CD14-positive monocyte (primary cell): ENCODE data around the gene RFPL1. TPM values are rescaled to one million over a fixed set of nuclear protein-coding genes. Genes with fewer than 3 reads are reported as not detected.

ENCODE experiments used
- DNase-seq, 3 donors: peaks; one replicate each; pipeline ENCODE4 v3.0.0-alpha.2; 2011 to 2022
- H2AFZ ChIP-seq: 2 replicates; pipeline ENCODE4 v1.6.0; 2012; ENCODE audit warnings: mild to moderate bottlenecking, low read depth, low read length, inconsistent platforms; ENCODE audit not compliant: insufficient read depth, poor library complexity, severe bottlenecking
- H3K27ac ChIP-seq, 2 donors: 1 replicate in 1 of 2; 2 replicates in 1 of 2; pipeline ENCODE4 v1.5.1; 2012 to 2013; ENCODE audit warnings: low read length in 2 of 2, control low read depth in 1 of 2, inconsistent platforms in 1 of 2, low read depth in 1 of 2, mild to moderate bottlenecking in 1 of 2
- H3K27me3 ChIP-seq, 2 donors: one replicate each; pipeline versions ENCODE4 v1.6.0 to v1.6.1; 2011 to 2013; ENCODE audit warnings: low read length in 2 of 2; ENCODE audit not compliant: control insufficient read depth in 2 of 2, insufficient read depth in 2 of 2
- H3K36me3 ChIP-seq, 2 donors: replicated peaks in 1 of 2; 1 replicate in 1 of 2; 2 replicates in 1 of 2; pipeline versions ENCODE4 v1.5.1 to v1.6.1; 2012 to 2013; ENCODE audit warnings: low read length in 2 of 2, control low read depth in 1 of 2, inconsistent platforms in 1 of 2, mild to moderate bottlenecking in 1 of 2; ENCODE audit not compliant: insufficient read depth in 2 of 2, control insufficient read depth in 1 of 2
- H3K4me1 ChIP-seq, 2 donors: 1 replicate in 1 of 2; 2 replicates in 1 of 2; pipeline versions ENCODE4 v1.5.1 to v1.6.1; 2012 to 2013; ENCODE audit warnings: low read length in 2 of 2, control low read depth in 1 of 2, inconsistent platforms in 1 of 2, mild to moderate bottlenecking in 1 of 2, moderate library complexity in 1 of 2; ENCODE audit not compliant: insufficient read depth in 2 of 2, control insufficient read depth in 1 of 2
- H3K4me2 ChIP-seq: replicated peaks from 2 replicates; pipeline ENCODE3; 2012; ENCODE audit warnings: low read length, moderate library complexity, mild to moderate bottlenecking; ENCODE audit not compliant: poor library complexity, severe bottlenecking; ENCODE audit errors: extremely low read depth
- H3K4me3 ChIP-seq, 3 experiments: fragments of 200-600 bp in 1 of 3; sonication (generic) in 1 of 3; replicated peaks in 1 of 3; 1 replicate in 2 of 3; 2 replicates in 1 of 3; pipeline ENCODE4 v1.5.1; 2011 to 2013; ENCODE audit warnings: low read length in 3 of 3, mild to moderate bottlenecking in 3 of 3, control low read depth in 2 of 3, low read depth in 2 of 3, inconsistent platforms in 1 of 3, moderate library complexity in 1 of 3
- H3K79me2 ChIP-seq: 2 replicates; pipeline ENCODE4 v1.6.0; 2012; ENCODE audit warnings: mild to moderate bottlenecking, control low read depth, inconsistent platforms, low read length, moderate library complexity; ENCODE audit not compliant: insufficient read depth
- H3K9ac ChIP-seq: 2 replicates; pipeline ENCODE4 v1.6.0; 2017; ENCODE audit warnings: low read length, mild to moderate bottlenecking; ENCODE audit not compliant: insufficient read depth, poor library complexity, severe bottlenecking
- H3K9me3 ChIP-seq, 2 donors: replicated peaks in 1 of 2; 1 replicate in 1 of 2; 2 replicates in 1 of 2; pipeline versions ENCODE4 v1.5.1 to v1.6.1; 2012 to 2013; ENCODE audit warnings: low read length in 2 of 2, control low read depth in 1 of 2; ENCODE audit not compliant: control insufficient read depth in 1 of 2, insufficient read depth in 1 of 2
- H4K20me1 ChIP-seq: 2 replicates; pipeline ENCODE4 v1.6.0; 2012; ENCODE audit warnings: mild to moderate bottlenecking, low read length, control low read depth, moderate library complexity; ENCODE audit not compliant: insufficient read depth
- H3K27ac Mint-ChIP-seq, 7 donors: one replicate each; pipeline ENCODE4 v1.8.0; 2020; ENCODE audit warnings: mild to moderate bottlenecking in 7 of 7, mixed read lengths in 7 of 7, moderate library complexity in 6 of 7, inconsistent platforms in 2 of 7
- H3K27me3 Mint-ChIP-seq, 3 donors: one replicate each; pipeline ENCODE4 v1.8.0; 2021 to 2022; ENCODE audit warnings: low read depth in 3 of 3, mild to moderate bottlenecking in 3 of 3, mixed read lengths in 3 of 3, moderate library complexity in 3 of 3, inconsistent platforms in 1 of 3
- H3K36me3 Mint-ChIP-seq, 2 donors: one replicate each; pipeline ENCODE4 v1.8.0; 2020; ENCODE audit warnings: mixed read lengths in 2 of 2, inconsistent platforms in 1 of 2, mild to moderate bottlenecking in 1 of 2
- H3K4me1 Mint-ChIP-seq: one replicate; pipeline ENCODE4 v1.8.0; 2020; ENCODE audit warnings: mild to moderate bottlenecking, mixed read lengths
- H3K4me3 Mint-ChIP-seq, 2 donors: one replicate each; pipeline ENCODE4 v1.8.0; 2020; ENCODE audit warnings: mild to moderate bottlenecking in 2 of 2, mixed read lengths in 2 of 2, moderate library complexity in 1 of 2
- H3K9me3 Mint-ChIP-seq, 7 donors: one replicate each; pipeline ENCODE4 v1.8.0; 2020 to 2022; ENCODE audit warnings: mixed read lengths in 7 of 7, mild to moderate bottlenecking in 6 of 7, moderate library complexity in 6 of 7, inconsistent platforms in 2 of 7
- CTCF ChIP-seq: fragments of 200-600 bp; IDR thresholded peaks from one replicate; pipeline ENCODE4 v1.8.0; 2022; ENCODE audit warnings: antibody characterized with exemption, mild to moderate bottlenecking
- WGBS: methylation state at CpG from one replicate; pipeline ENCODE4 v1.1.5; 2013; ENCODE audit warnings: missing lambda C conversion rate; ENCODE audit not compliant: insufficient coverage; 5-methylcytosine and 5-hydroxymethylcytosine counted together
- intact Hi-C, 2 donors: fragments of 100-400 bp; cut with micrococcal nuclease; formaldehyde crosslinking; loops; one replicate each; pipeline versions ENCODE4 v1.15.0 to v1.15.1; 2023
- polyA plus RNA-seq, 3 donors: library from polyadenylated mRNA; depleted of rRNA in 1 of 3; unstranded in 2 of 3; stranded (reverse) in 1 of 3; fragments of 300-500 nt in 2 of 3; fragments of >200 nt in 1 of 3; fragmentation: Illumina TruSeq in 2 of 3; gene quantifications; 1 replicate in 2 of 3; 2 replicates in 1 of 3; pipeline ENCODE4 v1.2.3, GENCODE V29; 2012 to 2021

Gene RFPL1
- polyA plus RNA-seq, 3 donors: 0.20 TPM; not detected in 2

GRCh38 chr22:29442976-29443375 lies 4.6 kb downstream of the RFPL1 start:
- Histone ChIP-seq H3K9me3 (no peaks in the 10 kb centered on the region), H3K27ac (no peak overlapping the region), H2AFZ (no peak overlapping the region), H3K36me3 (no peaks in the 10 kb centered on the region), H3K4me2 (no peak overlapping the region), H4K20me1 (no peaks in the 10 kb centered on the region), H3K4me3 (no peak overlapping the region), H3K9ac (no peak overlapping the region), H3K4me1 (no peaks in the 10 kb centered on the region), H3K27me3 (no peaks in the 10 kb centered on the region), H3K79me2 (no peaks in the 10 kb centered on the region)
- no peak overlapping the region for H3K4me3 Mint-ChIP-seq
- H3K4me1 Mint-ChIP-seq: no peaks in the 10 kb centered on the region
- H3K36me3 Mint-ChIP-seq: no peaks in the 10 kb centered on the region
- no CpG with 5 or more reads among the region's 1 CpG for WGBS
- TF ChIP-seq CTCF: no peak
- intact Hi-C loops: no loop called here
- H3K9me3 Mint-ChIP-seq: no peaks in the 10 kb centered on the region
- no peak for DNase-seq
- no peak overlapping the region for H3K27ac Mint-ChIP-seq
- peaks cover 2 to 6% (median 4%) of the 10 kb centered on the region in 3 donors for H3K27me3 Mint-ChIP-seq

- H3K9ac ChIP-seq: no peak overlapping the region
- H3K27me3 ChIP-seq: no peaks in the 10 kb centered on the region
- H3K27me3 Mint-ChIP-seq: peaks cover 2 to 5% (median 4%) of the 10 kb centered on the region in 3 donors
- no peak overlapping the region for H2AFZ ChIP-seq
- no peaks in the 10 kb centered on the region for H3K9me3 Mint-ChIP-seq
- no peaks in the 10 kb centered on the region for H3K9me3 ChIP-seq
- no peaks in the 10 kb centered on the region for H3K79me2 ChIP-seq
- no peaks in the 10 kb centered on the region for H3K36me3 Mint-ChIP-seq
- no peak overlapping the region for H3K4me3 ChIP-seq
- WGBS: 100% methylated on average over 1 of the region's 6 CpGs
- H3K4me1 Mint-ChIP-seq: no peaks in the 10 kb centered on the region
- DNase-seq: no peak
- no peak overlapping the region for H3K4me2 ChIP-seq
- no peak overlapping the region for H3K27ac Mint-ChIP-seq
- TF ChIP-seq CTCF: no peak
- no peak overlapping the region for H3K27ac ChIP-seq
- no peaks in the 10 kb centered on the region for H3K4me1 ChIP-seq
- intact Hi-C loops: no loop called here
- H3K4me3 Mint-ChIP-seq: no peak overlapping the region
- no peaks in the 10 kb centered on the region for H3K36me3 ChIP-seq
- no peaks in the 10 kb centered on the region for H4K20me1 ChIP-seq
Measured at GRCh38 chr22:29443452-29443851, 5.1 kb downstream of the RFPL1 start.
